Activated CD4-positive, alpha-beta memory T cell treated with anti-CD3 and anti-CD28 coated beads for 36 hours (primary cell): ENCODE data around the gene PARG. TPM values are rescaled to one million over a fixed set of nuclear protein-coding genes. Genes with fewer than 3 reads are reported as not detected.

Source experiments
- total RNA-seq, 2 experiments: library from RNA; stranded (reverse); gene quantifications; one replicate each; pipeline ENCODE4 v1.2.3, GENCODE V29; 2021

The PARG gene
- total RNA-seq, 2 experiments from 2014 or later: 25.5 to 27.0 TPM

Other genes starting within 250 kb of the PARG start
- gene OGDHL, start 179.7 kb downstream of the PARG start, total RNA-seq: under 1 TPM; 0.36 to 0.40 TPM
- 10 to 100 TPM; 13.4 to 14.0 TPM for gene TIMM23B, start within 50 bp of the PARG start, total RNA-seq
- gene AGAP6, start 46.4 kb upstream of the PARG start, total RNA-seq: 10 to 100 TPM; 11.6 to 11.8 TPM
- 10 to 100 TPM; 22.2 to 22.5 TPM for gene WASHC2A, start 125.9 kb upstream of the PARG start, total RNA-seq